H54 (cell line): ENCODE results near the gene RERE.

Source experiments
- DNase-seq: peaks from one replicate; pipeline ENCODE4 v3.0.0; 2011; ENCODE audit warnings: low spot score, mixed read lengths; ENCODE audit not compliant: insufficient read length
- FAIRE-seq: peaks from 3 replicates; lab custom pipeline; 2011; peaks lifted over from hg19 to GRCh38; lab: Jason Lieb, UNC
- POLR2A ChIP-seq: IDR thresholded peaks from 2 replicates; pipeline ENCODE4 v1.6.1; 2011; ENCODE audit warnings: low read depth, mild to moderate bottlenecking, low read length

RERE gene

DNA sequence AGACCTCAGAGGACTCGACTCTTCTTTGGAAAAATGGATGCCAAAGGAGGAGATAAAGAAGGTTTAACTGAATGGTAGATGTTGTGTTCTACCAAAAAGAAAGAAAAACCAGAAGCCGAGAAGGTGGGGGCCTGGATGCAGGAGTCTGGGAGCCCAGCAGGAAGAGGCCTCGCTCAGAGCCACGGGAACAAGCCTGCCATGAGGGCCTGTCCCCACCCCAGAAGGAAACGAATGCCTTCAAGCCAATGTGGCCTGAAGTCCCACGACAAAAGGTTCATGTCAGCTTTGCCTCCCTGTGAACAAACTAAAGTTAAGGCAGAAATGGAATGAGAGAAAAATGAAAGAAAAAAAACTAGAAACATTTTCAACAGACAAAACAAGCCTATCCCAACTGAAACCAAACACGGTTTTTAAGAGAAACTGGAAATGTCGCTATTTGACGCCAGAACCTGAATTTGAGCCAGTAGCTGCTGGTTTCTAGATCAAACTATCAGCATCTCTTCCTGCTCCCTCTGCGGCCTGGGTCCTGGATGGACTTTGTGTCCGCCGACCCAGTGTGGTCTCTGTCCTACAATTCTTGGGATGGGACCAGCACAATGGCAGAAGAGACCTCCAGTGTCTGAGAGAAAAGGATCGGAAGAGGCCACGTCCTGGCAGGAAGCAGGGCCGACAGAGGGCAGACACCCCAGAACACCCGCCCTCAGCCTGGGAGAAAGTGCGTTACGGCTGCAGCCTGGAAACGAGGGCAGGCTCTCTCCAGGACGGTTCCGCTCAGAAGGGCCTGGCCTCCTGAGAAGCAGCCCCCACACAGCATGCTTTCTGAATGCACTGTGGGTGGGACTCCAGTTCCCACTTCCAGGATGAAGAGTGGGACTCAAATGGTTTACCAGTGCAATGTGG is 464.3 kb downstream of the RERE start:
- DNase-seq, result no peak
- no peak for TF ChIP-seq POLR2A
- no peak for FAIRE-seq

DNA sequence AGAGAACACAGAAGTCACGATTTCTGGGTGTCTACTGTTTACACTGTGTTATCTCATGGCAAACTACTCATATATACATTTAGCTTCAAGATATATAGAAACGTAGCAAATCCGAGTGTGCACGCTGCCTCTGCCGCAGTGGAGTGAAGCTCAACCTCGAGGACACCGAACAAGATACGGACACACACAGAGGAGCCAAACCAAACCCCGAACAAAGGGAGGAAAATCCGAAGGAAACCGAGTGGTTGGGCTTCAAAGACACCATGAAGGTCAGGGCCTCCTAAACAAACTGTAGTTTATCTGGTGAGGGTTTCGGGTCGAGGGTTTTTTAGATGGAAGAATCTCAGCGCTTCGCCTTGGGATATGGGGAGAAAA is 465.0 kb downstream of the RERE start:
- no peak for FAIRE-seq
- TF ChIP-seq POLR2A, result no peak

DNA sequence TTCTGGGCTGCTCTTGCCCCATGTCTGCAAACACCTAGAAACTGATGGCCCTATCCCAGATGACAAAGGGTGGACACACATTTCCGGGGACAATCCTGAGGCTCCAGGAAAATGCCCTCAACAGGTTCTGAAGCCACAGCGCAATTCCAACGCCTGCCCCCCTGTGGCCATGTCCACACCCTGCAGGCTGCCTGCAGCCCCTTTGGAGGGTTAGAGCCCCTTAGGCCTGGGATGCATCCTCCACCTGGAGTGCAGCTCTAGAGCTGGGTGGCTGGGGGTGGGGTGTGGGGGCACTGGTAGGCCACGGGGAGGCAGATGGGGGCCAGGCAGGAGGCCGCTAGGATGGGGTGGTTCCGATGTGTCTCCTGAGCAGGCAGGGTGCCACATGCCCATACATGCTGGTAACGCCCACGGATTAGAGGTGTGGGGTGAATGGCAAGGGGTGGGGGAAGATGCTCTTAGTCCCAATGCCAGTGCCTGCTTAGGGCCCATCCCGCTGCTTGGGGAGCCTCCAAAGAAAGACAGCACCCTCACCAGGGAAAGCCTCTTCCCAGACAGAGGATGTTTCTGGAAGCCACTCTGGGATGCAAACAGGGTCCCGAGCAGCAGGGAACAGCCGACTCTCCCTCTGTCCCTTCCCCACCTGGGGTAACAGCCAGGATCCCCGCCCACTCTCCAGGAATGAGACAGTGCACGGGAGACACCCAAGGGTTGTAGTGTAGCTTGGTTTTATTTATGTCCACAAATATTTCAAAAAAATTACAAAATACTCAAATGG is 465.6 kb downstream of the RERE start:
- FAIRE-seq, result no peak
- TF ChIP-seq POLR2A, result no peak
- no peak for DNase-seq

More for the DNA sequence above, 465.0 kb downstream of the RERE start:
- DNase-seq, result no peak

DNA sequence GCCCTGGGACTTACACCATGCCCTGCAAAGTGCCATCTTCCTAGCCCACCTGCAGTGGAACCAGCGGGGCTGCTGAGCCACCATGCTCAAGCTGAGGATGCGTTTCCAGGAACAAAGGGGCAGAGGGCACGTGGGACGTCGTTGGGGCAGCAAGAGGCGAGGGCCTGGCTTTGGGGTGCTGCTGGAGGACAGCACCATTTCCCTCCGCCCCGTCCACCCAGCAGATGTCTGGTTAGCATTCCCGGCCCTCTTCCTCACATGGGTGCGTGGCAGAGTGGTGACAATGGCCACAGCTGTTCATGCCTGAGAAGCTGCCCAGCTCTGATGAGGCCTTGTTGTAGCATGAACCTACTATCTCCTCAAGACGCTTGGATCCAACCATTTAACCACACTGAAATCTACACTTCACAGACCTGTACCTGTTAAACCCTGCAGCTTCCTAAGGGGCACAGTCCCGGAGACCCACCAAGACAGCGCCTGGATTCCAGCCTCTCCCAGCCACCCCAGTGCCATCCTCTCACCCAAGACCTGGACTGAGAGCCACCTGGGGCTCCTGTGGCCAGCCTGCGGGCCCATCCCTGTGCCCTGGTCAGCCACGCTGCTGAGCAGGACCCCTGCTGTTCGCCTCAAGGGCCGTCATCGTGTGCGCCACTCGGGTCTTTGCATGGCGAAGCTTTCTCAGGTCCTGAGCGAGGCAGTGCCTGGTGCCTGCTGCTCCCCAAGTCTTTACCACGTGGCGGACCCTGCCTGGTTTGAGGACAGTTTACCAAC is 466.3 kb downstream of the RERE start:
- FAIRE-seq (no peak), DNase-seq (no peak)
- TF ChIP-seq POLR2A, result no peak

DNA sequence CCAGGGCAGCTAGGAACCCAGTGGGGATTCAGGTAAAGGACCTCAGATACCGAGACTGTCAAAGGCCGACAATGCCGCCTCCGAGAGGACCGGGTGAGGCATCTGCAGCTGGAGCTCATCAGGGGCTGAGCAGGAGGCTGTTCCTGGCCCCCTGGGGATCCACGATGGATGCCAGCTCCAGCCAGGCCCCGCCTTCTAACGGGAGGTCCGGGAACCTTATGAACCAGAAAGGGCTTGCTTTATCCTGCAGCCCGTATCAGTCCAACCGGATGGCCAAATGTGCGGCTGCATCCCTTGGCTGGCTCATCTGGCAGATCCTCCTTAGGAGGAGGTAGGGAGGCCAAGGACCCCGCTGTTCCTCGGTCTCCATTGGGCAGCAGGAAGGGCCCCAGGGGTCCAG is 467.5 kb downstream of the RERE start:
- FAIRE-seq, result no peak
- DNase-seq, result no peak
- TF ChIP-seq POLR2A, result no peak

- FAIRE-seq (no peak), DNase-seq (no peak)
- TF ChIP-seq POLR2A, result no peak
Observed at GRCh38 chr1:8349473-8349865, 468.0 kb downstream of the RERE start.

DNA sequence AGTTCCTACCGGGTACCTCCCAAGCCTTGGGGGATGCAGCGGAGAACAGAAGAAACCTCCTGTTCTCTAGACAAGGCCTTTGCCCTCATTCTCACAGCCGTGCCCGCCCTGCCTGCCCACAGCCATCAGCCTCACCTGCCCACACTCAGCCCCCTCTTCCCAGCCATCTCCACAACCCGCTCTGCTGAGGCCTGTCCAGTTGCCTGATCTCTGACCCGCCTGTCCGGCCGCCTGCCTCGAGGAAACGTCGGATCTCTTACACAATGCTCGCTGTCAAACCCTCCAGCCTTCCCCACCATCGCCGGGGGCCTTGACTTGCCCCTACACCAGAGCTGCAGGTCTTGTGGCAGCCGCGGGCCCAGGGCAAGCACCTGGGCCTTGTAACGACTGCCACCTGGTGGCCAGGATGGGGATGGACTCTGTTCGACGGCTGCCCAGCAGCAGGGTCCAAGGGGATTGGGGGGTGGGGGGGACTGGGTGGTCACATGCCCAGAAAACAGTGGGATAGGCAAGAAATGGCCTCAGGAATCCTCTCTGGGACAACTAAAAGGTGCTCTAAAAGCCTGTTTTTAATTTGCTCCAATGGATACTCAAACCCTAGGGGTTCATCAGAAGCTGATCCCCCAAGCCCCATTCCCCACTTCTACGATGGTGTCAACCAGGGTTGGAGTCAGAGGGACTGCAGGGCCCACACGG is 468.5 kb downstream of the RERE start:
- DNase-seq (peak; percentile 57), FAIRE-seq (no peak)
- TF ChIP-seq POLR2A, result no peak

- TF ChIP-seq POLR2A, result no peak
- no peak for FAIRE-seq
- no peak for DNase-seq
Observed at GRCh38 chr1:8348047-8348776, 469.2 kb downstream of the RERE start.

DNA sequence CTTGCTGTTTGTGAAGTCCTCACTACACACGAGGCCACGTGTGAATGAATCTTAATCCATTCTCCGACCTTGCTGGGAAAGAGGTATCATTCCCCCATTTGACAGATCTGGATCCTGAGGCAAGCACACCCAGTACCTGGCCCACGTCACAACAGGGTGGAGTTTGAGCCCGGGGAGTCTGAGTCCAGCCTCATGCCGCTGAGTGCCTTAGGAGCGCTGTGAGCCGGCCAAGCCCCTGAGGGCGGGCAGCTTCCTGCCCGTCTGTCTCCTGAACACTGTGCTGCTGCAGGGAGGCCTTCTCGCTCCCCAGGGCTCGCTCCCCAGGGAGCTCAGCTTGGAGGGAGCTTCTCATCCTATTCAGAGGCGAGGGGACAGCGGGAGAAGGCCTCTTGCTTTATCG is 469.8 kb downstream of the RERE start:
- TF ChIP-seq POLR2A, result no peak
- DNase-seq (no peak), FAIRE-seq (no peak)

- FAIRE-seq (no peak), DNase-seq (no peak)
- no peak for TF ChIP-seq POLR2A
Observed at GRCh38 chr1:8345621-8346415, 471.6 kb downstream of the RERE start.

- FAIRE-seq (no peak), DNase-seq (no peak)
- TF ChIP-seq POLR2A, result no peak
Observed at GRCh38 chr1:8344893-8345507, 472.4 kb downstream of the RERE start.

GRCh38 chr1:8343464-8344001 is 473.9 kb downstream of the RERE start:
- TF ChIP-seq POLR2A, result no peak
- FAIRE-seq (peak; percentile 20), DNase-seq (peak; percentile 68)
